M059J (cell line): Measurements from ENCODE around the gene CNTROB. TPM values are rescaled to one million over a fixed set of nuclear protein-coding genes. Genes with fewer than 3 reads are reported as not detected.
A peak's percentile ranks its signal among the peaks of the same experiment; 100 is the strongest.

Experiments
- DNase-seq: peaks from one replicate; pipeline ENCODE4 v3.0.0-alpha.2; 2012; ENCODE audit warnings: low read depth
- total RNA-seq: library from RNA; depleted of rRNA; stranded (reverse); fragments of >200 nt; shearing (Covaris generic); gene quantifications from 2 replicates; pipeline ENCODE4 v1.2.3, GENCODE V29; 2014

Gene CNTROB
- total RNA-seq, 1 experiment from 2014 or later: 29.9 TPM

GRCh38 chr17:7903154-7904103 is 28.6 kb upstream of the CNTROB start:
- DNase-seq: no peak

- DNase-seq: no peak
Measured at GRCh38 chr17:7909089-7909488, 22.9 kb upstream of the CNTROB start.

- DNase-seq: no peak
Measured at GRCh38 chr17:7910281-7910680, 21.7 kb upstream of the CNTROB start.

- no peak for DNase-seq
Measured at GRCh38 chr17:7910711-7911110, 21.3 kb upstream of the CNTROB start.

- no peak for DNase-seq
Measured at GRCh38 chr17:7911116-7911515, 20.9 kb upstream of the CNTROB start.

- DNase-seq: peak; percentile 76
Measured at GRCh38 chr17:7912927-7913524, 19.0 kb upstream of the CNTROB start.

GRCh38 chr17:7915179-7915610 is 16.8 kb upstream of the CNTROB start:
- no peak for DNase-seq

- peak; percentile 94 for DNase-seq
Measured at GRCh38 chr17:7915611-7916384, 16.2 kb upstream of the CNTROB start, which contains the start of gene RNF227. Gene RNF227 (minus strand): TSS chr17:7916289. CDS start chr17:7916195, 94 bp downstream.

GRCh38 chr17:7916385-7916682 is 15.7 kb upstream of the CNTROB start:
- no peak for DNase-seq

GRCh38 chr17:7916808-7917207 is 15.2 kb upstream of the CNTROB start:
- peak; percentile 5 for DNase-seq

- DNase-seq: no peak
Measured at GRCh38 chr17:7922269-7922844, 9.6 kb upstream of the CNTROB start.

- DNase-seq: peak; percentile 27
Measured at GRCh38 chr17:7922845-7923628, 9.0 kb upstream of the CNTROB start.

GRCh38 chr17:7927596-7927995 is 4.4 kb upstream of the CNTROB start:
- DNase-seq: peak; percentile 14

GRCh38 chr17:7929158-7930023 is 2.6 kb upstream of the CNTROB start, which contains the start of gene KCNAB3:
Gene KCNAB3 (minus strand): TSS chr17:7929856. CDS start chr17:7929435, 421 bp downstream.
- DNase-seq: no peak

- no peak for DNase-seq
Measured at GRCh38 chr17:7930841-7931631, 970 bp upstream of the CNTROB start.

GRCh38 chr17:7932483-7932891 is 481 bp downstream of the CNTROB start:
- peak; percentile 55 for DNase-seq

- DNase-seq: peak; percentile 91
Measured at GRCh38 chr17:7932949-7933348, 943 bp downstream of the CNTROB start.

GRCh38 chr17:7935859-7936258 is 3.9 kb downstream of the CNTROB start:
- DNase-seq: no peak

- DNase-seq: no peak
Measured at GRCh38 chr17:7940034-7940433, 8.0 kb downstream of the CNTROB start.
